ENCODE measurements around the gene TP53INP2.

Gene TP53INP2

DNA sequence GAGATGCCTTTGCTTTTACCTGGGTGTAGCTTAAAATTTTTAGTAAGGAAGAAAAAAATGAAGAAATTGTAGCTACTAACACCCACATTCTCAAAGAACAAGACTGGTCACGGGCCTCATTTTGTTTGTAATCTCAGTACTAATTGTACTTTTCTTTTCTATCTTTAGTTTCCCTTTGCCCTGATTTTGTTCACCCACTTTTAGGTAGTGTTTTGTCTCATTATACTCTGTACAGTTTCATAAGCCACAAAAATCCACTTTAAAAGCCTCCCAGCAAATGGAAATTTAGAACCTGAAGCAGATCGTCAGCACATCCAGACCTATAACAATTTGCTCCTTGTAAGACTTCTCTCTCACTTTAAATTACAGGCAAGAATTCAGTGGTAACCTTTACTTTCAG is 43.3 kb downstream of the TP53INP2 start:
- H3K27ac ChIP-seq (ENCODE audit: low read depth, low read length), result no peak overlapping the region
- H3K9ac ChIP-seq (ENCODE audit: low read length), result no peak overlapping the region
- H3K27me3 ChIP-seq (ENCODE audit: control insufficient read depth, insufficient read depth, low read length), result no peaks in the 10 kb centered on the region
- H3K4me1 ChIP-seq (ENCODE audit: control insufficient read depth, insufficient read depth, low read length), result no peaks in the 10 kb centered on the region
- H3K4me3 ChIP-seq (ENCODE audit: low read length), result no peak overlapping the region
- peaks cover 34% of the 10 kb centered on the region for H3K36me3 ChIP-seq (ENCODE audit: control insufficient read depth, insufficient read depth, low read length)

DNA sequence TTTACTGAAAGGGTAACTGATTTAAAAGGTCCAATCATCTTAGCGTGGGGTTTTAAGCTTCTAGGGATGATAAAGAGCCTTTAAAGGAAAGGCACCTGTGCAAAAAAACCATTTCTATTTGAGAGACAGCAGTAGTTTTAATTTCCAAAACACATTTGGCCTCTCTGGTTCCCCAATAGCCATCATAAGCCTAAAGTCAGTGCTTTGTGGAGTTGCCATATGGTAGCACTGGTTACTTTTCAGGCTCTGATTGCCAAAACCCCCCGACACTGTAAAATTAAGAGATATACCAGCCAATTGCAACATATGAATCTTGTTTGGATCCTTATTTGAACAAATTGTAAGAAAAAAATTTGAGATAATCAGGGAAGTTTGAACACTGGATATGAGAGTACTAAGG is 44.6 kb downstream of the TP53INP2 start:
- Histone ChIP-seq H3K27ac (ENCODE audit: low read depth, low read length) (no peak overlapping the region), H3K27me3 (ENCODE audit: control insufficient read depth, insufficient read depth, low read length) (no peaks in the 10 kb centered on the region), H3K9ac (ENCODE audit: low read length) (no peak overlapping the region), H3K36me3 (ENCODE audit: control insufficient read depth, insufficient read depth, low read length) (peaks cover 24% of the 10 kb centered on the region), H3K4me1 (ENCODE audit: control insufficient read depth, insufficient read depth, low read length) (no peaks in the 10 kb centered on the region), H3K4me3 (ENCODE audit: low read length) (no peak overlapping the region)

DNA sequence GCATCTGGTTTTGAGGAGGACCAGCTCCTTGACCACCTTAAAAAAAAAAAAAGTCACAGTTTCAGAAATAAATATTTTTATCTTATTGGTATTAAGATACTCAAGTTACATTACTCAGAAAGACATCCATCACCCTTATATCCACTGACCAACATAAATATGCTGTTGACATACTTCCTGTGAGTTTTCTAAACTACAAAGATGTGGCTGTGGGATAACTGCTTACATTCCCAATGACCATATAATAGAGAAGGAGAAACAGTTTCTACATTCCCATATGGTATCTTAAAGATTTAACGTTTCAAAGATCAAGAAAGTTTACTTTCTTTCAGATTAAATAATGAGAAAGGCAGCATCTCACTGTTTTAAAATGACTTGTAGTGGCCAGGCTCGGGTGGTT is 46.3 kb downstream of the TP53INP2 start:
- Histone ChIP-seq H3K4me1 (ENCODE audit: control insufficient read depth, insufficient read depth, low read length) (no peaks in the 10 kb centered on the region), H3K27me3 (ENCODE audit: control insufficient read depth, insufficient read depth, low read length) (no peaks in the 10 kb centered on the region), H3K4me3 (ENCODE audit: low read length) (no peak overlapping the region), H3K27ac (ENCODE audit: low read depth, low read length) (no peak overlapping the region), H3K9ac (ENCODE audit: low read length) (no peak overlapping the region), H3K36me3 (ENCODE audit: control insufficient read depth, insufficient read depth, low read length) (peaks cover 16% of the 10 kb centered on the region)

DNA sequence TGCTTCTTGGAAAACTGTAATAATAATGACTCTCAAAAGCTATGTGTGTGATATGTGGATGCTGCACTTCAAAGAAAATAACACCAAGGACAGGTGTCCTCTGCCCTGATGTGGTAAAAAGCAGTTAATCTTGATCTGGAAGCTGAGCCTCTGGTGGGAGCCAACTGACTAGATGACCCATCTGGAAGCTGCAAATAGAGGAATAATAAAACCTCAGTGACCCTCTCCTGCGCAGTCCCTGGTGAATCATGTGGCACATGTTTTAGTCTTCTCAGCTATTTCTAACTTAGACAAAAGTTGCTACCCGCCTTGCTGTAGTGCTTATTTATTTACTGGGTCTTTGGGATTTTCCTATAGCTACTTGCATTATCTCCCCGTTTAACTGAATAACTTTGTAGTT is 47.3 kb downstream of the TP53INP2 start:
- Histone ChIP-seq H3K4me3 (ENCODE audit: low read length) (no peak overlapping the region), H3K27ac (ENCODE audit: low read depth, low read length) (no peak overlapping the region), H3K36me3 (ENCODE audit: control insufficient read depth, insufficient read depth, low read length) (peaks cover 16% of the 10 kb centered on the region), H3K9ac (ENCODE audit: low read length) (no peak overlapping the region), H3K4me1 (ENCODE audit: control insufficient read depth, insufficient read depth, low read length) (no peaks in the 10 kb centered on the region), H3K27me3 (ENCODE audit: control insufficient read depth, insufficient read depth, low read length) (no peaks in the 10 kb centered on the region)

DNA sequence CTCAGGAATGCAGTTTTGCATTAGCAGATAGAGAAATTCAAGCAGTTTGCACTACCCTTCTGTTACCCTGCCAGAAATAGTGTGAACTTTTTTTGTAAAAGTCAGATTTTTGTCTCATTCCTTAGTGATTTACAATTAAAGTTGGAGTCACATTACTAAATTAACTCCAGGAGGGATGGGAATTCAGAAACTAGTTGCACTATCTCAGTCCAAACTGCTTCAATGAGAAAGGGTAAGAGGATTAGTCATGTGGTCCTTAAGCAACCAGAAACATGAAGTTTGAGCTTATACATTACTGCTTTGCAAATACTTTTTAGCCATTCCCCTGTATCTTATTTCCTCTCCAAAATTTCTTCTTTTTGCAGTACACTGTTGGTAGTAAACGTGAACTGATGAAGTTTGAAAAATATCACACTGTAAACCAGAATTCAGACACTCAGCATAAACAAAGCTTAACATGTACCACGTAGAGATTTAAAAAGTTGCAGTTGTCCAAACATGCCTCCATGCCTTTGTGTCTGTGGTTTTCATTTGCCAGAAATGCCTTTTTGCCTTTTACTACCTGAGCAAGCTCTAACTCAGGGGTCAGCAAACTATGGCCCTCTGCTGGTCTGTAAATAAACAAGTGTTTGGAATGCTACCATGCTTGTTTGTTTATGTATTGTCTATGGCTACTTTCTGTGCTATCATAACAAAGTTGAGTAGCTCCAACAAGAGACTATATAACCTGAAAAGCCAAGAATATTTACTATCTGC is 49.7 kb downstream of the TP53INP2 start:
- no peaks in the 10 kb centered on the region for H3K4me1 ChIP-seq (ENCODE audit: control insufficient read depth, insufficient read depth, low read length)
- H3K4me3 ChIP-seq (ENCODE audit: low read length), result no peak overlapping the region
- no peak overlapping the region for H3K9ac ChIP-seq (ENCODE audit: low read length)
- no peak overlapping the region for H3K27ac ChIP-seq (ENCODE audit: low read depth, low read length)
- H3K36me3 ChIP-seq (ENCODE audit: control insufficient read depth, insufficient read depth, low read length), result peaks cover 25% of the 10 kb centered on the region
- no peaks in the 10 kb centered on the region for H3K27me3 ChIP-seq (ENCODE audit: control insufficient read depth, insufficient read depth, low read length)

DNA sequence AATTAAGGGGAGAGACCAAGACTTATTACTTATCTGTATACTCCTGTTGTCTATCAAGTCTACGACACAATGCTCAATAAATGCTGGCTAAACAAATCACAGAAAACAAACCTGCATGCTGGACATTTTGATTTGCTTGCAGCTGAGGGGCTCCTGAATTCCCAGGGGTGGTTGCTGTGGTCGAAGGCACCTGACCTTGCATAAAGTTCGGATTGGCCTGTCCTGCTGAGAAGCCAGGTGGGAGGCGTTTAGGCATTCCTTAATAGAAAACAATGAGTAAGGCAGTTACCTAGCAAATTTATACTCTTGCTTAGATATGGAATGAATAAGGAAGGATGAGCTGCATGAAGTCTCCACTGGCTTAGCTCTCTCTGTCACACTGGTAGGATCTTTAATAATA is 50.5 kb downstream of the TP53INP2 start:
- Histone ChIP-seq H3K27ac (ENCODE audit: low read depth, low read length) (no peak overlapping the region), H3K27me3 (ENCODE audit: control insufficient read depth, insufficient read depth, low read length) (no peaks in the 10 kb centered on the region), H3K9ac (ENCODE audit: low read length) (no peak overlapping the region), H3K36me3 (ENCODE audit: control insufficient read depth, insufficient read depth, low read length) (peaks cover 27% of the 10 kb centered on the region), H3K4me1 (ENCODE audit: control insufficient read depth, insufficient read depth, low read length) (no peaks in the 10 kb centered on the region), H3K4me3 (ENCODE audit: low read length) (no peak overlapping the region)

DNA sequence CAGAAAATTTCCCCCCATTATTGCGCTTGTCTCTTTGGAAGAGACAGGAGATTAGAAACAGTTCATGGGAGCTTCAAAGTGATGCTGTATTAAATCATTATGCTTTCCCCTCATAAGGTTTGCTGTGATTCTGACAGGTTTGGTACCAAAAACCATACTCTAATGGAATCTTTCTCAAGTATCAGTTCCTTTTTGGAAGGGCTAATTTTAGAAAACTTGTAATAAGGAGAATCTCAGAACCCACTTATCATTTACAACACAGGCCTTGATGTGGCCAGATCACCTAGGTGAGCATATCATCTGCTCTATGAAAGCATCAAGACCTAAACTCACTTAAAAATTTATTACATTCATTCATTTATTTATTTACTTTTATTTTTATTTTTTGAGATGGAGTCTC is 51.2 kb downstream of the TP53INP2 start:
- Histone ChIP-seq H3K36me3 (ENCODE audit: control insufficient read depth, insufficient read depth, low read length) (peaks cover 20% of the 10 kb centered on the region), H3K4me3 (ENCODE audit: low read length) (no peak overlapping the region), H3K27ac (ENCODE audit: low read depth, low read length) (no peak overlapping the region), H3K9ac (ENCODE audit: low read length) (no peak overlapping the region), H3K27me3 (ENCODE audit: control insufficient read depth, insufficient read depth, low read length) (no peaks in the 10 kb centered on the region), H3K4me1 (ENCODE audit: control insufficient read depth, insufficient read depth, low read length) (no peaks in the 10 kb centered on the region)

DNA sequence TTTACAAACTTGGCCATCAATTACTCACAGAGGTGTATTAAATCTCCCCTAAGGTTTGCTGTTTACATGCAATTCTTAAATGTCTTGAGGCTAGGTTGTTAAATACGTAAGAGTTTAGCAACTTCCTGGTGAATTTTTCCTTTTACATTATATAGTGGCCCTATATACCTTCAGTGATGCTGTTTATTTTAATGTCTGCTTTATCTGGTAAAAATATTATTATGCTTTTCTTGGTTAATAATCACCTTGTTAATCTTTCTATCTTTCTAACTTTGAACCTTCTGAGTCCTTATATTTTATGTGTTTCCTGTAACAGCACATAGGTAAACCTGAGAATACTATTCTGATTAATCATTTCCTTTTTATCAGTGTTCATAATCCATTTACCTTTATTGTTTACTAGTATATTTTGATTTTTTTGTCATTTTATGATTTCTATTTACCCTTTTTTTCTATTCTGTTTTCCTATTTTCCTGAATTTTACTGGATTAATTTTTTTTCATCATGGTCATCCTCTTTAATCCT is 57.9 kb downstream of the TP53INP2 start:
- no peak overlapping the region for H3K27ac ChIP-seq (ENCODE audit: low read depth, low read length)
- peaks cover 29% of the 10 kb centered on the region for H3K36me3 ChIP-seq (ENCODE audit: control insufficient read depth, insufficient read depth, low read length)
- no peak overlapping the region for H3K4me3 ChIP-seq (ENCODE audit: low read length)
- H3K27me3 ChIP-seq (ENCODE audit: control insufficient read depth, insufficient read depth, low read length), result no peaks in the 10 kb centered on the region
- H3K9ac ChIP-seq (ENCODE audit: low read length), result no peak overlapping the region
- H3K4me1 ChIP-seq (ENCODE audit: control insufficient read depth, insufficient read depth, low read length), result no peaks in the 10 kb centered on the region
